ENCODE results near the gene COL25A1.

Gene COL25A1

GRCh38 chr4:108903464-108904221 lies 398.8 kb downstream of the COL25A1 start:
- H3K27ac ChIP-seq (ENCODE audit: insufficient read depth in 1 of 2, low read depth in 1 of 2, low read length in 2 of 2, poor library complexity in 1 of 2, severe bottlenecking in 2 of 2): no peak overlapping the region
- no peaks in the 10 kb centered on the region for H3K9me3 ChIP-seq (ENCODE audit: control extremely low read depth in 1 of 5, control insufficient read depth in 4 of 5, insufficient read depth in 2 of 5, low read depth in 1 of 5, low read length in 4 of 5)
- no peak overlapping the region for H3K4me3 ChIP-seq (ENCODE audit: control insufficient read depth in 1 of 7, extremely low read depth in 1 of 7, insufficient read depth in 4 of 7, low read depth in 2 of 7, low read length in 6 of 7)
- POLR2A ChIA-PET: no interaction called here
- CTCF ChIA-PET: no interaction called here
- H3K27me3 ChIP-seq (replicated peaks in 2 of 5; ENCODE audit: control insufficient read depth in 4 of 5, insufficient read depth in 5 of 5, low read length in 4 of 5): no peaks in the 10 kb centered on the region
- WGBS (ENCODE audit: insufficient coverage): 100% methylated on average over 2 of the region's 4 CpGs
- no peaks in the 10 kb centered on the region for H3K36me3 ChIP-seq (ENCODE audit: control insufficient read depth in 4 of 4, insufficient read depth in 4 of 4, low read length in 3 of 4)
- H3K4me1 ChIP-seq (ENCODE audit: control extremely low read depth in 1 of 4, control insufficient read depth in 4 of 4, insufficient read depth in 4 of 4, low read length in 3 of 4): peaks cover 0 to 9% (median 1%) of the 10 kb centered on the region in 4 experiments
- no peak for DNase-seq

DNA sequence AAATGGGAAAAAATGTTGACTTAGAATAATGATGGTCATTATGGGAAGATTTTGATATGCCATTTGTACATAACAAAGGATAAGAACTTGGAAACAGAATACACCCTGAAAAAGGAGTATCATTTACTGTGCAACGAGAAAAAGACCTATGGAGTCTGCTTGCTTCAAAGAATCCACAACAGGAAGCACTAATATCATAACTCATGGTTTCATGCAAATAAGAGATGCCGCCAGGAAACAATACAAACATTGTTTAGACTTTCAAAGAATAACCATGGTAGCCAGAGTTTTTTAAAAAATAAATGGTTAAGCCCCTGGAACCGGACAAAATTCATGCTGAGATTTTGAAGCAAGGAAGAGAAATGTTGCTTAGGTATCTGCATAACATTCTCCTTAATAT lies 399.7 kb downstream of the COL25A1 start:
- H3K4me1 ChIP-seq (ENCODE audit: control extremely low read depth in 1 of 4, control insufficient read depth in 4 of 4, insufficient read depth in 4 of 4, low read length in 3 of 4): peaks cover 0 to 8% (median 1%) of the 10 kb centered on the region in 4 experiments
- no peaks in the 10 kb centered on the region for H3K9me3 ChIP-seq (ENCODE audit: control extremely low read depth in 1 of 5, control insufficient read depth in 4 of 5, insufficient read depth in 2 of 5, low read depth in 1 of 5, low read length in 4 of 5)
- no peak overlapping the region for H3K27ac ChIP-seq (ENCODE audit: insufficient read depth in 1 of 2, low read depth in 1 of 2, low read length in 2 of 2, poor library complexity in 1 of 2, severe bottlenecking in 2 of 2)
- H3K4me3 ChIP-seq (ENCODE audit: control insufficient read depth in 1 of 7, extremely low read depth in 1 of 7, insufficient read depth in 4 of 7, low read depth in 2 of 7, low read length in 6 of 7): no peak overlapping the region
- 43% methylated on average over 1 of the region's 3 CpGs for WGBS (ENCODE audit: insufficient coverage)
- ChIA-PET CTCF (no interaction called here), POLR2A (no interaction called here)
- H3K36me3 ChIP-seq (ENCODE audit: control insufficient read depth in 4 of 4, insufficient read depth in 4 of 4, low read length in 3 of 4): no peaks in the 10 kb centered on the region
- H3K27me3 ChIP-seq (replicated peaks in 2 of 5; ENCODE audit: control insufficient read depth in 4 of 5, insufficient read depth in 5 of 5, low read length in 4 of 5): no peaks in the 10 kb centered on the region
- DNase-seq: peak in 2 of 3 donors; percentile 14 to 50

GRCh38 chr4:108901291-108901690 lies 401.2 kb downstream of the COL25A1 start:
- ChIA-PET CTCF (no interaction called here), POLR2A (no interaction called here)
- H3K36me3 ChIP-seq (ENCODE audit: control insufficient read depth in 4 of 4, insufficient read depth in 4 of 4, low read length in 3 of 4): no peaks in the 10 kb centered on the region
- no peaks in the 10 kb centered on the region for H3K27me3 ChIP-seq (replicated peaks in 2 of 5; ENCODE audit: control insufficient read depth in 4 of 5, insufficient read depth in 5 of 5, low read length in 4 of 5)
- no peaks in the 10 kb centered on the region for H3K4me1 ChIP-seq (ENCODE audit: control extremely low read depth in 1 of 4, control insufficient read depth in 4 of 4, insufficient read depth in 4 of 4, low read length in 3 of 4)
- H3K27ac ChIP-seq (ENCODE audit: insufficient read depth in 1 of 2, low read depth in 1 of 2, low read length in 2 of 2, poor library complexity in 1 of 2, severe bottlenecking in 2 of 2): no peak overlapping the region
- WGBS (ENCODE audit: insufficient coverage): 88% methylated on average over 1 of the region's 1 CpG
- DNase-seq: no peak
- no peaks in the 10 kb centered on the region for H3K9me3 ChIP-seq (ENCODE audit: control extremely low read depth in 1 of 5, control insufficient read depth in 4 of 5, insufficient read depth in 2 of 5, low read depth in 1 of 5, low read length in 4 of 5)
- no peak overlapping the region for H3K4me3 ChIP-seq (ENCODE audit: control insufficient read depth in 1 of 7, extremely low read depth in 1 of 7, insufficient read depth in 4 of 7, low read depth in 2 of 7, low read length in 6 of 7)

DNA sequence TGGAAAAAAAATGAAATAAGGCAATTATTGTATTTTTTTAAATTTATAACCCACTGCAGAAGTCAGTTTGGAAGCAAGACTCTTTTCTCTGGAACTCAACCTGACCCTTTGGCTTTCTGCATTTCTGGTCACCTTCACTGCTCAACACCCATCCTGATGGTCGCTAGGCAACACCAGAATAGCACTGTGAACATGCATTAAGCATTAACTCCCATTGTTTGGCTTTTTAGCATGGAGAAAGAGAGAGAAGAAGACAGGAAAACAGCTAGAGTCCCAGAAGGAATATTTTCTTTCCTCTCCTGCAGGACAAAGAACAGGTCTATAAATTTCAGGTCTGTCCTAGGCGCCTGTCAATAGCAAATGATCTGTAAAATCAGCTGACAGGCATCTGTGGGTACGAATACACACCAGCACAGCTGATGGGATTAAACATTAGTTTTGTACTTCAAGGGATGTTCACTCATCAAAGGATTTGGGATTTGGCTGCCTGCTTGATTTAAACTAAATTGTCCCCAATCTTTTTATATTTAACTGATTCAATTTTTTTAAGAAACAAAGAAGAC lies 402.4 kb downstream of the COL25A1 start:
- Histone ChIP-seq H3K9me3 (ENCODE audit: control extremely low read depth in 1 of 5, control insufficient read depth in 4 of 5, insufficient read depth in 2 of 5, low read depth in 1 of 5, low read length in 4 of 5) (no peaks in the 10 kb centered on the region), H3K27ac (ENCODE audit: insufficient read depth in 1 of 2, low read depth in 1 of 2, low read length in 2 of 2, poor library complexity in 1 of 2, severe bottlenecking in 2 of 2) (no peak overlapping the region), H3K4me3 (ENCODE audit: control insufficient read depth in 1 of 7, extremely low read depth in 1 of 7, insufficient read depth in 4 of 7, low read depth in 2 of 7, low read length in 6 of 7) (no peak overlapping the region), H3K4me1 (ENCODE audit: control extremely low read depth in 1 of 4, control insufficient read depth in 4 of 4, insufficient read depth in 4 of 4, low read length in 3 of 4) (no peaks in the 10 kb centered on the region), H3K27me3 (replicated peaks in 2 of 5; ENCODE audit: control insufficient read depth in 4 of 5, insufficient read depth in 5 of 5, low read length in 4 of 5) (no peaks in the 10 kb centered on the region), H3K36me3 (ENCODE audit: control insufficient read depth in 4 of 4, insufficient read depth in 4 of 4, low read length in 3 of 4) (no peaks in the 10 kb centered on the region)
- ChIA-PET CTCF (interaction anchor here (0.6 to 0.9 kb wide), 2 partner anchors 103 to 1616 kb away, joined by 3 read pairs; no protein-coding TSS in a partner anchor), POLR2A (no interaction called here)
- 100% methylated on average over 2 of the region's 3 CpGs for WGBS (ENCODE audit: insufficient coverage)
- no peak for DNase-seq

GRCh38 chr4:108893468-108893867 lies 409.0 kb downstream of the COL25A1 start:
- no peaks in the 10 kb centered on the region for H3K27me3 ChIP-seq (replicated peaks in 2 of 5; ENCODE audit: control insufficient read depth in 4 of 5, insufficient read depth in 5 of 5, low read length in 4 of 5)
- no peak overlapping the region for H3K27ac ChIP-seq (ENCODE audit: insufficient read depth in 1 of 2, low read depth in 1 of 2, low read length in 2 of 2, poor library complexity in 1 of 2, severe bottlenecking in 2 of 2)
- peaks cover 0 to 11% (median under 1%) of the 10 kb centered on the region in 4 experiments for H3K4me1 ChIP-seq (ENCODE audit: control extremely low read depth in 1 of 4, control insufficient read depth in 4 of 4, insufficient read depth in 4 of 4, low read length in 3 of 4)
- no peaks in the 10 kb centered on the region for H3K36me3 ChIP-seq (ENCODE audit: control insufficient read depth in 4 of 4, insufficient read depth in 4 of 4, low read length in 3 of 4)
- CTCF ChIA-PET: no interaction called here
- POLR2A ChIA-PET: no interaction called here
- WGBS (ENCODE audit: insufficient coverage): 100% methylated on average over 1 of the region's 3 CpGs
- H3K9me3 ChIP-seq (ENCODE audit: control extremely low read depth in 1 of 5, control insufficient read depth in 4 of 5, insufficient read depth in 2 of 5, low read depth in 1 of 5, low read length in 4 of 5): no peaks in the 10 kb centered on the region
- no peak overlapping the region for H3K4me3 ChIP-seq (ENCODE audit: control insufficient read depth in 1 of 7, extremely low read depth in 1 of 7, insufficient read depth in 4 of 7, low read depth in 2 of 7, low read length in 6 of 7)
- DNase-seq: no peak

DNA sequence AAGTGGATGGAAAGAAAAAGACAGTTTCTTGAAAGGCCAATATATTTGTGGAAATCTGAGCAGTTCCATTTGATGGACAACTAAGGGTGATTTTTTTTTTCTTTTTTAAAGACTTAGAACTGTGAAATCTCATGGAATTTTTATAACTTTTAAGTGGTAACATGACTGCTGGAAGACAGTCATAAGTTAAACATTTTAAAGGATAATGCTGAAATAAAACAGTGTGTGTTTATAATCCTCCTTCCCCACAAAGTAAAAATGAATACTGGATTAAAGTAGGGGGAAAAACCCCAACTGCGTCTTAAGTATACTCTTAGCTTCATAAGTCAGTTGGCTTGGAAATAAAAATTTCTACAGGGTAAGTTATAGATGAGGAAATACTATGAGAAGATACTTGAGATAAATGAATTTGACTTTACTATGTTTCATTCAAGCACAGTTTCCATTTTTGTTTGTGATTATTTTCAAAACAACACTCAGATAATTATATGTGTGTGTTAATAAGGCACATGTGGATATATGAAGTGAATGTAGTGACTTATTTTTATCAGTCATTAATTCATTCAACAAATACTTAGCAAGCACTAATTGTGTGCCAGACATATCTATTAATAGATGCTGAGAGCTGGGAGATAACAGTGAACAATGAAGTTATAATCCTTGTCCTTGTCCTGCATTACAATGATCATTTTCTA lies 410.4 kb downstream of the COL25A1 start:
- Histone ChIP-seq H3K27ac (ENCODE audit: insufficient read depth in 1 of 2, low read depth in 1 of 2, low read length in 2 of 2, poor library complexity in 1 of 2, severe bottlenecking in 2 of 2) (no peak overlapping the region), H3K4me1 (ENCODE audit: control extremely low read depth in 1 of 4, control insufficient read depth in 4 of 4, insufficient read depth in 4 of 4, low read length in 3 of 4) (peaks cover 0 to 15% (median 3%) of the 10 kb centered on the region in 4 experiments), H3K4me3 (ENCODE audit: control insufficient read depth in 1 of 7, extremely low read depth in 1 of 7, insufficient read depth in 4 of 7, low read depth in 2 of 7, low read length in 6 of 7) (no peak overlapping the region), H3K36me3 (ENCODE audit: control insufficient read depth in 4 of 4, insufficient read depth in 4 of 4, low read length in 3 of 4) (no peaks in the 10 kb centered on the region), H3K9me3 (ENCODE audit: control extremely low read depth in 1 of 5, control insufficient read depth in 4 of 5, insufficient read depth in 2 of 5, low read depth in 1 of 5, low read length in 4 of 5) (no peaks in the 10 kb centered on the region), H3K27me3 (replicated peaks in 2 of 5; ENCODE audit: control insufficient read depth in 4 of 5, insufficient read depth in 5 of 5, low read length in 4 of 5) (no peaks in the 10 kb centered on the region)
- WGBS (ENCODE audit: insufficient coverage): no CpG with 5 or more reads among the region's 1 CpG
- no peak for DNase-seq
- CTCF ChIA-PET: no interaction called here
- POLR2A ChIA-PET: no interaction called here

DNA sequence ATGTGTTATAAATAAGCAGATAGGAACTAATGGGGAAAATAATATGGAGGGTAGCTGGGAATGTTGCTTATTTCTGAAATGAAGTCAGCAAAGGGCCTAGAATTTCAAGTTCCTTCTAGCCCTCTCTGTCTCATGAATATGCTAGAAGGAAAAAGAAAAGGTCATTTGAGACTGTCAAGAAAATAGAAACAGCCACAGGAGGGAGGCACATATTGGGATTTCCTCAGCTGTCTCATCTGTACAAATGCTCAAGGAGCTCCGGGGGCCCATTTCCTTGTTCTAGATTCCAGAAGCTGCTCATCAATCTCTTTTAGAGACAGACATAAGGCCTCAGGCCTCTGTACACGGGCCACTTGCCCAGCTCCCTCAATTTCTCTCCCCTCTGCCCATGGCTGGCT lies 412.0 kb downstream of the COL25A1 start:
- POLR2A ChIA-PET: no interaction called here
- 51% methylated on average over 2 of the region's 2 CpGs for WGBS (ENCODE audit: insufficient coverage)
- H3K36me3 ChIP-seq (ENCODE audit: control insufficient read depth in 4 of 4, insufficient read depth in 4 of 4, low read length in 3 of 4): no peaks in the 10 kb centered on the region
- H3K4me1 ChIP-seq (ENCODE audit: control extremely low read depth in 1 of 4, control insufficient read depth in 4 of 4, insufficient read depth in 4 of 4, low read length in 3 of 4): peaks cover 0 to 15% (median 3%) of the 10 kb centered on the region in 4 experiments
- no peaks in the 10 kb centered on the region for H3K9me3 ChIP-seq (ENCODE audit: control extremely low read depth in 1 of 5, control insufficient read depth in 4 of 5, insufficient read depth in 2 of 5, low read depth in 1 of 5, low read length in 4 of 5)
- H3K27ac ChIP-seq (ENCODE audit: insufficient read depth in 1 of 2, low read depth in 1 of 2, low read length in 2 of 2, poor library complexity in 1 of 2, severe bottlenecking in 2 of 2): no peak overlapping the region
- no peak for DNase-seq
- H3K27me3 ChIP-seq (replicated peaks in 2 of 5; ENCODE audit: control insufficient read depth in 4 of 5, insufficient read depth in 5 of 5, low read length in 4 of 5): no peaks in the 10 kb centered on the region
- CTCF ChIA-PET: interaction anchor here (0.9 kb wide), 1 partner anchor 60 kb away, joined by 3 read pairs; no protein-coding TSS in a partner anchor
- no peak overlapping the region for H3K4me3 ChIP-seq (ENCODE audit: control insufficient read depth in 1 of 7, extremely low read depth in 1 of 7, insufficient read depth in 4 of 7, low read depth in 2 of 7, low read length in 6 of 7)

Measured in common myeloid progenitor, CD34-positive (primary cell).